GM23248 (cell line): ENCODE results near the gene CSRP2.

Experiments
- EZH2 ChIP-seq: fragments of 200-600 bp; sonication (generic); IDR thresholded peaks from 2 replicates; pipeline ENCODE4 v1.6.1; 2018; ENCODE audit warnings: antibody characterized with exemption, mild to moderate bottlenecking; ENCODE audit not compliant: insufficient read depth, poor library complexity, severe bottlenecking
- EZH2phosphoT487 ChIP-seq: fragments of 200-600 bp; sonication (generic); IDR thresholded peaks from 2 replicates; pipeline ENCODE4 v1.6.1; 2018; ENCODE audit warnings: antibody characterized with exemption, moderate library complexity, mild to moderate bottlenecking, low read depth; ENCODE audit not compliant: insufficient read depth

DNA sequence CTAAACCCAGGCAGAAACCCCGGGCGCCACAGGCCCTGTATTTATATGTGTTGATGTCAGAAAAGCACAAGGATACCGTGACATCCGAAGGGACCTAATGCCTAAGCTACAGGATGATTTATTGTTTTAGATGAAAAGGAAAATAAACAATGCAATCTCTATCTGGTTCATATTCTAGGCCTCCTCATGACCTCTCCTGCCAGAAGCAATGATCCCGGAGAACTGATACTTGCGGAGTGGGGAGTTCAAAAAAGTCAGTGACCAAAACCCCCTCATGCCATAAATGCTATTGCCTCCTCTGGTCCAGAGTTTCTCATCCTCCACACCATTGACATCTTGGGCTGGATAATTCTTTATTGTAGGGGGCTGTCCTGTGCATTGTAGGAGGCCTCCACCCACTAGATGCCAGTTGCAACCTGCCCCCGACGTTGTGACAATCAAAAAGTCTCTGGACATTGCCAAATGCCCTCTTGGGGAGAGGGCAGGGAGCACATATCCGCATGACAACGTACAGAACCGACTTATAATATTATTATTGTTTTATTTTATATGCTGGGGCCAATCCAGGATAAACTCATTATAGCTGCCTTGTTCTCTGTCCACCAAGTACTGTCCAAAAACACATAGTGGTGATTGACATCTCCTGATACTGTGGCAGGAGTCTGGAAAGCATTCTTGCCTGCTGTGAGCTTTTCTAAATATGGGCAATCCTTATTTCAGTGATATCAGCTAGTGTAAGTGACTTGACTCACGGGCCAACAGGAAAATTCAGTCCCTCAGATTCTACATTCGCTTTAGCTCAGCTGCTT is 1.1 kb upstream of the CSRP2 start:
- TF ChIP-seq EZH2 (no peak), EZH2phosphoT487 (no peak)
